ENCODE measurements around the gene ATRN.

ATRN gene

DNA sequence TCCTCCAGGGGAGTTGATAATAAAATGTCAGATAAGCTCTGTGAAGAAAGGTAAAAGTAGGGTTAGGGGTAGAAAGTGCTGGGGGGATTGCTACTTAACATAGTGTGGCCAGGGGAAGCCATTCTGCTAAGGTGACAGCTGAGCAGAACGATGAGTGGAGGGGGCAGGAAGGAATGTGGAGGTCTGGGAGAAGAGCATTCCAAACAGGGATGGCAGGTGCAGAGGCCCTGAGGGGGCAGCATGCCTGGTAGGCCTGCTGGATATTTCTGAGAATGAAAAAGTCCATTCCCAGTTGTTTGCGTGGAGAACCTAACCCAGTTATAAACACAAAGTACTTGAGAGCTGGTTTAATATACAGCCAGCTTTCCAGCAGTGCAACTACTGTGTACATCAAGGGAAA is 183.1 kb downstream of the ATRN start:
- no peak for ATAC-seq (ENCODE audit: insufficient read depth, low read depth)
- H3K4me1 ChIP-seq (ENCODE audit: insufficient read depth, low read length) = no peaks in the 10 kb centered on the region

DNA sequence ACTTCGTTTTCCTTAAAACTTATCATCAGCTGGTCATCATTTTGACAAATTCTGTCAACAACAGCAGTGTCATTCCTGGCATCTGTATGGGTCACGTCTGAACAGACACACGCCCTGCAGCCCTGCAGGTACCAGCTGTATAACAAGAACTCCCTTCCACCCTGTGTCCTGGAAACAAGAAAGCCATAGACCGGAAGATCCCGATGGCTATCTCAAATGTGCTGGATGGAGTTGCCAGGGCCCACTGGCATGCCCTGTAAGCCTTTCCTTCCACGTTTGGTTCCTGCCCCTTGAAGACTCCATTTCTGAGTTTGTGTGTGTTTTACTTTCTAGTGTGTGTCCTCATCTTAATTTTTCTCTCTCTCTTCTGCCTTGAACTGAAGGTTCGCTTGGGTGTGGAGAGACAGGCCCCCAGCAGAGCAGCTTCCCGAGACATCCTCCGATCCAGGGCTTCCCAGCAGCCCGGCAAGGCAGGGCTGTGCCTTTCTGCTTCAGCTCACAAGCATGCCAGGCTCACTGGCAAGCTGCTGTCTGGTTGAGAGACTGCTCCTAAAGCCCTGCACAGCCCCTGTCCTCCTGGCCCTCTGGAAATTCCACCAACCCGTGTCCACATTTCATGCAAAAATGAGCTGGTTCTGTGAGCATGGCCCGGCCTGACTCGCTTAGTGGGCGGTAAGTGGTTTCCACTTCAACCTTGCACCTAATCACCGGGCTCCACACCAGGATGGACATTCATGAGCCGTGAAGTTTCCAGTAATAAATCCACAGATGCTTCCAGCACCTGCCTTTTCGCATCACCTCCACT is 183.7 kb downstream of the ATRN start:
- Histone ChIP-seq H3K79me2 (ENCODE audit: insufficient read depth, low read length) (no peaks in the 10 kb centered on the region), H3K27ac (ENCODE audit: low read length) (no peak overlapping the region), H3K27me3 (ENCODE audit: insufficient read depth, low read length, poor library complexity) (peaks cover 8% of the 10 kb centered on the region), H4K20me1 (ENCODE audit: insufficient read depth, low read length) (no peaks in the 10 kb centered on the region), H3K9me3 (ENCODE audit: insufficient read depth, low read length, severe bottlenecking) (no peaks in the 10 kb centered on the region), H2AFZ (ENCODE audit: low read depth, low read length) (no peak overlapping the region), H3K36me3 (ENCODE audit: insufficient read depth, low read length) (no peaks in the 10 kb centered on the region), H3K4me3 (ENCODE audit: low read depth in 1 of 2, low read length in 2 of 2) (no peak overlapping the region), H3K4me2 (ENCODE audit: insufficient read depth, low read length) (no peak overlapping the region), H3K9ac (ENCODE audit: low read depth, low read length) (no peak overlapping the region), H3K4me1 (ENCODE audit: insufficient read depth, low read length) (no peaks in the 10 kb centered on the region)
- DNase-seq (no peak), ATAC-seq (ENCODE audit: insufficient read depth, low read depth) (no peak)
- TF ChIP-seq EZH2 (IDR thresholded peaks at IDR 0.05; ENCODE audit: borderline replicate concordance, low read depth, low read length, severe bottlenecking) = no peak
- TF ChIP-seq, protein P1, sequence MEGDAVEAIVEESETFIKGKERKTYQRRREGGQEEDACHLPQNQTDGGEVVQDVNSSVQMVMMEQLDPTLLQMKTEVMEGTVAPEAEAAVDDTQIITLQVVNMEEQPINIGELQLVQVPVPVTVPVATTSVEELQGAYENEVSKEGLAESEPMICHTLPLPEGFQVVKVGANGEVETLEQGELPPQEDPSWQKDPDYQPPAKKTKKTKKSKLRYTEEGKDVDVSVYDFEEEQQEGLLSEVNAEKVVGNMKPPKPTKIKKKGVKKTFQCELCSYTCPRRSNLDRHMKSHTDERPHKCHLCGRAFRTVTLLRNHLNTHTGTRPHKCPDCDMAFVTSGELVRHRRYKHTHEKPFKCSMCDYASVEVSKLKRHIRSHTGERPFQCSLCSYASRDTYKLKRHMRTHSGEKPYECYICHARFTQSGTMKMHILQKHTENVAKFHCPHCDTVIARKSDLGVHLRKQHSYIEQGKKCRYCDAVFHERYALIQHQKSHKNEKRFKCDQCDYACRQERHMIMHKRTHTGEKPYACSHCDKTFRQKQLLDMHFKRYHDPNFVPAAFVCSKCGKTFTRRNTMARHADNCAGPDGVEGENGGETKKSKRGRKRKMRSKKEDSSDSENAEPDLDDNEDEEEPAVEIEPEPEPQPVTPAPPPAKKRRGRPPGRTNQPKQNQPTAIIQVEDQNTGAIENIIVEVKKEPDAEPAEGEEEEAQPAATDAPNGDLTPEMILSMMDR (IDR thresholded peaks at IDR 0.05; ENCODE audit: borderline replicate concordance, extremely low read depth, low read length, poor library complexity, severe bottlenecking) = no peak

More for the DNA sequence above, 183.1 kb downstream of the ATRN start:
- Histone ChIP-seq H3K79me2 (ENCODE audit: insufficient read depth, low read length) (no peaks in the 10 kb centered on the region), H3K9me3 (ENCODE audit: insufficient read depth, low read length, severe bottlenecking) (no peaks in the 10 kb centered on the region), H2AFZ (ENCODE audit: low read depth, low read length) (no peak overlapping the region), H3K4me2 (ENCODE audit: insufficient read depth, low read length) (no peak overlapping the region), H4K20me1 (ENCODE audit: insufficient read depth, low read length) (no peaks in the 10 kb centered on the region), H3K9ac (ENCODE audit: low read depth, low read length) (no peak overlapping the region), H3K27me3 (ENCODE audit: insufficient read depth, low read length, poor library complexity) (peaks cover 8% of the 10 kb centered on the region), H3K27ac (ENCODE audit: low read length) (no peak overlapping the region), H3K36me3 (ENCODE audit: insufficient read depth, low read length) (no peaks in the 10 kb centered on the region), H3K4me3 (ENCODE audit: low read depth in 1 of 2, low read length in 2 of 2) (no peak overlapping the region)
- TF ChIP-seq EZH2 (IDR thresholded peaks at IDR 0.05; ENCODE audit: borderline replicate concordance, low read depth, low read length, severe bottlenecking) = no peak
- TF ChIP-seq, protein P1 (IDR thresholded peaks at IDR 0.05; ENCODE audit: borderline replicate concordance, extremely low read depth, low read length, poor library complexity, severe bottlenecking) = no peak
- no peak for DNase-seq

GRCh38 chr20:3655131-3655405 is 184.2 kb downstream of the ATRN start:
- H3K4me1 ChIP-seq (ENCODE audit: insufficient read depth, low read length) = no peaks in the 10 kb centered on the region
- H3K79me2 ChIP-seq (ENCODE audit: insufficient read depth, low read length) = no peaks in the 10 kb centered on the region
- H4K20me1 ChIP-seq (ENCODE audit: insufficient read depth, low read length) = no peaks in the 10 kb centered on the region
- no peak overlapping the region for H3K27ac ChIP-seq (ENCODE audit: low read length)
- ATAC-seq (ENCODE audit: insufficient read depth, low read depth) (no peak), DNase-seq (no peak)
- H3K27me3 ChIP-seq (ENCODE audit: insufficient read depth, low read length, poor library complexity) = peaks cover 8% of the 10 kb centered on the region
- no peaks in the 10 kb centered on the region for H3K9me3 ChIP-seq (ENCODE audit: insufficient read depth, low read length, severe bottlenecking)
- no peak overlapping the region for H3K9ac ChIP-seq (ENCODE audit: low read depth, low read length)
- H2AFZ ChIP-seq (ENCODE audit: low read depth, low read length) = no peak overlapping the region
- no peak overlapping the region for H3K4me3 ChIP-seq (ENCODE audit: low read depth in 1 of 2, low read length in 2 of 2)
- no peak overlapping the region for H3K4me2 ChIP-seq (ENCODE audit: insufficient read depth, low read length)
- no peak for TF ChIP-seq EZH2 (IDR thresholded peaks at IDR 0.05; ENCODE audit: borderline replicate concordance, low read depth, low read length, severe bottlenecking)
- TF ChIP-seq, protein P1 (IDR thresholded peaks at IDR 0.05; ENCODE audit: borderline replicate concordance, extremely low read depth, low read length, poor library complexity, severe bottlenecking) = no peak
- H3K36me3 ChIP-seq (ENCODE audit: insufficient read depth, low read length) = no peaks in the 10 kb centered on the region
